HG02938 (cell line): Measurements from ENCODE around the gene ATG10.
"Not testable (repeated sequence)": the region's sequence is repeated elsewhere in the genome, so short reads cannot be mapped to it uniquely, and the experiment has no call there.

Experiments used
- ATAC-seq: cut with Tn5 transposase; IDR thresholded peaks from one replicate; pipeline ENCODE4 v1.9.1; 2021; ENCODE audit warnings: mild to moderate bottlenecking, moderate library complexity; ENCODE audit not compliant: unreplicated experiment

The ATG10 gene

DNA sequence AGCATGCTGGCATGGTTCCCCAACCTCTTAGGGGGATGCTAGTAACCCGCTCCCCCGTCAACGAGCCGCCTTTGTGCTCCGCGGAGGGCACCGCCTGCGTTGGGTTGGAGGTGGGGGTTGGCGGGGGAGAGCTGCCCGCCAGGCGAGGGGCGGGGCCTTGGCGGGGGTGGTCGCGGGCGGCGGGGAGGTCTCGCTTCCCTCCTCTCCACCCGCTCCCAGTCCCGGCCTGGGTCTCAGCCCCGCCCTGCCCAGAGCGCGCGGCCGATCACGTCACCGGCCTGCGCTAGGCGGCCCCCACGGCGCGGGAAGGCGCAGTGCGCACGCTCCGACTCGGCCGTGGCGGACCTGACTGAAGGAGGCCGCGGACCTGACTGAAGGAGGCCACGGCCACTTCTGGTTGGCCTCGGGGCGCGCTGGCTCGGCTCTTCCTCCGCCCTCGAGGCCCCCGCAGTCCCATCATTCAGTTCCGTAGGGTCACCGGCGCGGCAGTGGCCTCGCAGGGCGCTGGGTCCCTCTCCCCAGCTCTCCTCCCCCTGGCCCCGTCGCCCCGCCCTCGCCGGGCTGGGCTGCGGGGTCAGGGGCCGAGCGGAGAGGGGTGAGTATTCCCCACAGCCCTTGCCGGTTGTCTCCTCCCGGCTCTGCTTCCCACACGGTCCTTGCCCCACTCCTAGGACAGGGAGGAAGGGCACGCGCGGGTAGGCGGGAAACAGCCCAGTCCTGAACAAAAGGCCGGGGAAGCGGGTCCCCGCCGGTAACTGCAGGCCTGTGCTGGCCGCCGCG is at the start of gene ATG10:
TSS of gene ATG10 (plus strand) at position 312 of the 780 bp plus-strand sequence. CDS start 15,548 bp downstream, outside the sequence.
- peak; percentile 91 for ATAC-seq

DNA sequence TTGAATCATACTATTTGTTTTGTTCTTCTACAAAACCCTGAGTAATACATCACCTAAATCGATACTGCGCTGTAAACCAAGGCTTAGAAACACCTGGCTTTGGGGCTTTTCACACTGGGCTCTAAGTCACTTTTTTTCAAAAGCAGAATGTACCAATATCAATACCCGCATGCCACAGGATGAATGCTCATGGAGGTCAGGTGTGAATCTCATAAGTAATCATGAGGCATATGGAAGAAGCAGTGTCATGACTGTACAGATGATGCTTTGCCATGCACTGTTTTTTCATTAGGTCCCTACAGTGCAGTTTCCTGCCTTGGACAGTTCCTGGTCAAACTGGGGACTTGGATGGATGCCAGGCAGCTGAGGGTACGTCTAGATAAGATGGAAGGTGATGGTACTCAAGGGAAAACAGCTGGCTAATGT is 49.0 kb upstream of the ATG10 start:
- no peak for ATAC-seq

DNA sequence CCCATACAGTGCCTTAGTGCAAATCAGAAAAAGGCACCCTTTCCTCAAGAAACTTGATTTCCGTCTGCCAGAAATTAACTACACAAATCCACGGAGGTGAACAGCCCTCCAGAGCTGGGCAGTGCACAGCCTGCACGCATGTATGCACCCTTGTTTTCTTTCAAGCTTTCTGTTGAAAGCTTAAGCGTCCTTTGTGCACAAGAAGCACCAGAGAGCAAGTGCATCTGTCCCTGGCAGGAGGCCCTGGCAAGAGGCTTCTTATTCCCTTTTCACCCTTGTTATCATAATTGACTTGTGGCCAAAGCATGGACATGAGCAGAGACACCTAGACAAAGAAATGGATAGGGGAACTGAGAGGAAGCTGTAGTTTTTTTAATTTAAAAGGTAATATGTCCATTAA is 47.4 kb upstream of the ATG10 start:
- no peak for ATAC-seq

DNA sequence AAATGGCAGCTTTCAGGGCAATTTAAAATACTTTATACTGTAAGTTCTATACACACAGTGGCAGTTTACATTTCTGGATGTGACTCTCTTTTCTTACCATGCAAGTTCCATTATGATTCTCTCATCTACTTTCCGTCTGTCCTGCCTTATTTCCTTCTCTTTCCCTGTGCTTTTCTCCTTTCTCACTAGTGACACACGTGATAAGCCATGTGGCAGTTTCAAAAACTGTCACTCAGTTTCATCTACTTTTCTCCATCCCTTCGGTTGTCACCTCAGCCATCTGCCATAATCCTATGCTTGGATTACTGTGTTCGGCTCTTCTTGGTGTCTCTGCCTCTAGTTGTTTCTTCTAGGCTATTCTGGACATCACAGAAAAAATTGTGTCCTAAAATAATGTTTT is 46.8 kb upstream of the ATG10 start:
- no peak for ATAC-seq

DNA sequence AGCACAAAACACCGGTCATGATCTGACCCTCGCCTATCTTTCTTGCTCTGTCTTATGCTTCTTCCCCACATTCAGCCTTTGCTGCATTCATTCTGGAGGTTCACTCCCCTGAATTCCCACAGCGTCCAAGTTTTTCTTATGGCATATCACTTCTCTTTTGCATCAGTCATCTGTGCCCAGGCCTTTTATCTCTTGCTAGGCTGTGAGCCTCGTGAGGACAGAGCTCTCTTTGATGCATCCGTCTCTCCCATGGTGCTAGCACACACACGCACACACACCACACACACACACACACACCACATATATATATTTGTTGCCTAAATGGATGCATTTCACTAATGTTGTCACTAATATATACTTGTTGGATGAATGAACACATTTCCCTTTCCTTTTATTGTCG is 45.8 kb upstream of the ATG10 start:
- ATAC-seq = no peak

DNA sequence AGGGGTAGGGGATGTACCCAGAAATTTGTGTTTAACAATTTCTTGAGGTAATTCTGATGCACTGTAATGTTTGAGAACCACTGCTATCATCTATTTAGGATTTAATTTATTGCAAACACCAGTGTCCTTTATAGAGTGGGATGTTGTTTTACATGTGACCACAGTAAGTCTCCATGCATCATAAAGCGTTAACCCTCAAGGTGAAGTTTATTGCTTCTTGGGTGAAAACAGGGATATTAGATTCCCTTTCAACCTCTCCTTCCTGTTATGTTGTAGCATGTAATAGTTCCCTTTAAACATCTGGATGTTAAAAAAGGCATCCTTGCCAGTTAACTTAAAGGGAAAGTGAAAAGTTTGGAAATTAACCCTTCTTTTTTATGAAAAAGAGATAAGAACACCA is 35.8 kb upstream of the ATG10 start:
- ATAC-seq = no peak

DNA sequence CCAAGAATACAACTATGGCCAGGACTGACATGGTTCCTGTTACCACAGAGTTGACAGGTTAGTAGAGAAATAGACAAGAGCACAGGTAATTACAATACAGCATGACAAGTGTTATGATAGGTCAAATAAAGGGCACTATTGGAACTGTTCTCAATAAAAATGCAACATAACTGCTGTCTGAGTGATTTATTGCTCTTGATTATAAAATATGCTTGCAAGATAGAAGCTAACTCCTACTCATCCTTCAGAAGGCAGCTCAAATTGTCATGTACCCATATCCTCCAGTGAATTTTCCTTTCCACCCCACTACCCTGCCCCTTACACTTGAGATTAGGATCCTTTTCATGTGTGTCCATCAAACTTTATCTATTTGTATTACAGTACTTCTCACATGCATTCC is 35.1 kb upstream of the ATG10 start:
- no peak for ATAC-seq

DNA sequence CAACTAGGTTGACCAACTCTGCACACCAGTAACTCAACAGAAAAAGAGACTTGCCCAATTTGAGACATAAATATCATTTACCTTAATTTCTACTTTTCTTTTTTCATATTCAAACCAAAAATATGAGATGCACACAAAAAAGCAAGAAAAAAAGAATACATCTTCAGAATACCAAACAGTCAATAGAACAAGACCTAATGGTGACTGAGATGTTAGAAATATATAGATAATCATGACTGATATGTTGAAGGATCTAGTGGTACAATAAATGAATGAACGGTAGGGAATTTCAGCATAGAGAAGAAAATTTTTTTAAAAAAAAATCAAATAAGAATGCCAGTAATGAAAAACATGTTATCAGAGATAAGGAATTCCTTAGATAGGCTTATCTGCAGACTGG is 29.1 kb upstream of the ATG10 start:
- ATAC-seq = no peak

DNA sequence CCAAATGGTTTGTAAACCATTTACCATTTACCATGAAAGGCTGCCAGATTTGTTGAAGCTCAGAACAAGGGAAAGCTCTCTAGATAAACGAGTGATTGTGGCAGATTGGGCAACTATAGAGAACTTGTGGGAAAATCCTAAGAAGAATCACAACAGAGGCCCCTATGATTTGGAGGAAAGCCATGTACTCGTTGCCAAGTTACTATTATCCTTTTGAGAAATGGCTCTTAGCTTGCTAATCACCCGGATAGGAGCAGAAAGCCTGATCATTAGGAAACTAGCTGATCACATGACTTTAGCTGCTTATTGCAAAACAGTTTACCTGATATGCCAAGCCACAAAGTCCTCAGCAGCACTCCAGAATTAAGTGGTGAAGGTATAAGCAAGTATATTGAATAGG is 23.5 kb upstream of the ATG10 start:
- ATAC-seq = no peak

DNA sequence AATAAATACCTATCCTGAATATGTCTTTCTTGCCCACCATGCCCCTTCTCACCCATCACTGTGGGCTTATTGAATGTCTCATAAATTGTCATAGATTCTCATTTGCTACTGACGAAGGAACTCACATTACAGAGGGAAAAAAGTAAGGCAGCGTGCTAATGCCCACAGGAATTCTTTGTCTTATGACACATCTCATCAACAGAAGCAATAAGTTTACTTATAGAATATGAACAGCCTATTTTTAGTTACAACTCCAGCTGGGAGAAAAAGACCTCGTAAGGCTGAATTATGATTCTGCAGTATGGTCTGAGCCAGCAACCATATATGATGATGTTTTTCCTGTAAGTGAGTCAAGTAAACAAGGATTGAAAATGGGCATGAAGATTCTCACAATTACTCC is 22.4 kb upstream of the ATG10 start:
- no peak for ATAC-seq

DNA sequence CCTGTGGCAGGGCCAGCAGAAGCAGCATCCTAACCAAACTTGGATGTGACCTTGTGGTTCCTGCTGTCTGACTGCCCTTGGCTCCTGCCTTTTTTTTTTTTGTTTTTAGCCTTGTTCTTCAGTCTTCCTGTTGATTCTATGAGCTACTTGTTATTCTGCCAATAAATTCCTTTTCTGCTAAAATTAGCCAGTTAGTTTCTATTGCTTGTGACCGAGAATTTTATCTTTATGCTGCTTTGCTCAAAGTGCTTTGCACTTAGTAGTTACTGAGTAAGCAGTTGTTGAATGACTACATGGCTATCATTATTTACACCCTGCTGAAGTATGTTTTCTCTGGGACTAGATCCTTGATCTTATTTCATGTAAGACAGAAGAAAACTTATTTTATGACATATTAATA is 20.8 kb upstream of the ATG10 start:
- ATAC-seq = no peak

DNA sequence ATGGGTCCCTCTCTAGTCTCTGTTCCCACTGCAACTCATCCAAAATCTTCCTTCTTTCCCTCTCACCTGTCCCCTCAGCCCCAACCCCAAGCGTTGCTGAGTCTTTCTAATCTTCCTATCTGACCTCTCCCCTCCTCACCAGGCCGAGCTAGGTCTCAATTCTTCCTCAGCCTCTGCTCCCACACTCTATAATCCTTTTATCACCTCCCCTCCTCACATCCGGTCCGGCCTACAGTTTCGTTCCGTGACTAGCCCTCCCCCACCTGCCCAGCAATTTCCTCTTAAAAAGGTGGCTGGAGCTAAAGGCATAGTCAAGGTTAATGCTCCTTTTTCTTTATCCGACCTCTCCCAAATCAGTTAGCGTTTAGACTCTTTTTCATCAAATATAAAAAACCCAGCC is 17.0 kb upstream of the ATG10 start:
- not testable (repeated sequence) for ATAC-seq

DNA sequence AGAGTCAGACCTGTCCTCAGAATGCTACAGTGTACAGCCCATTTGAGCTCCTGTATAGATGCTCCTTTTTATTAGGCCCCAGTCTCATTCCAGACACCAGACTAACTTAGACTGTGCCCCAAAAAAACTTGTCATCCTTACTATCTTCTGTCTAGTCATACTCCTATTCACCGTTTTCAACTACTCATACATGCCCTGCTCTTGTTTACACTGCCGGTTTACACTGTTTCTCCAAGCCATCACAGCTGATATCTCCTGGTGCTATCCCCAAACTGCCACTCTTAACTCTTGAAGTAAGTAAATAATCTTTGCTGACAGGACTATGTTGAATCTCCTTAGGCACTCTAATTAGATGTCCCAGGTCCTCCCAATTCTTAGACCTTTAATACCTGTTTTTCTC is 13.7 kb upstream of the ATG10 start:
- ATAC-seq = not testable (repeated sequence)

DNA sequence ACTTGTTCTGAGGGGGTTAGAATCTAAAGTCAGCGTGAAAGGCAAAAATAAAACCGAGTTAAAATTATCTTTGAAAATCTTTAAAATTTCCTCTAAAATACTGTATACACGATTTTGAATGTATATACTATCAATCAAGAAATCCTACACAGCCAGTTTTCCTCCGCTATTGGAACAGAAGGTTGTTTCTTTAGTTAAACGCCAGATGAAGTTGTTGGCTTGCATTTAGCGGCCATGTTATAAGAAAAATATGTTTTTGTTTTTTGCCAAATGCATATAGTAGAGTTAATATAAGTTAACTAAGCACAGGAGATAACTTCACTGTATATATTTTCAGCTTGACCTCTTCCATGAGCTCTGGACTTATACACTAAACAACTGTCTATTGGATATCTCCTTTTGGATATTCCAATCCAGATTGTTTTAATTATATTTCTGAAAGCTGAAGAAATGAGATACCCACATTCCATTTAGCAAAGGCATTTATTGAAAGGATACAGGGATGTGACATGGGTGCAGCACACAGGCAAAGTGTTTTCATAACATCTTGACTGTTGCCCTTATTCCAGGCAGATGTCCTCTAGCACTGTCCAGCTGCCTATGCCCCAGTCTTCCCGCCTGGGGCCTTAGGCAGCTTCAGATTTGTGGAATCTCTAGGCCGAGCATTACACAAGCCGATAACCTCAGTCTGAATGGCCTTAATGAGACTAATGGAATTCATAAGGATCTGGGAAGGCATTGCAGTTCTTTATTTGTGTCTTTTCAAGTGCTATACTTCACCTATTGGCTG is 10.0 kb upstream of the ATG10 start:
- no peak for ATAC-seq

DNA sequence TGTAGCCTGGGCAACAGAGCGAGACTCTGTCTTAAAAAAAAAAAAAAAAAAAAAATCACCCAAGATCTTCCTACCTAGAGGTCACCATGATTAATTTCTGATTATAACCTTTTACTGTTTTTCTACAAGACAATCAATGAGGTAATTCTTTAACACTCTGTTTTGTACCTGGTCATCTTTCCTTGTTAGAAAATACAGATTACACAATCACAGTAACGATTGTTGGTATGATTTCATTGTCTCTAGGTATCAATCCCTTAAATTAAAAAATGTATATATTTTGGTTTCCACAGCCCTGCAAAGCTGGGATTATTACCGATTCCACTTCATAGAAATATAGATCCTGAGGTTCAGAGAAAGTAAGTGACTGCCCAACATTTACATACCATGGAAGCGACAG is 8.3 kb upstream of the ATG10 start:
- no peak for ATAC-seq

DNA sequence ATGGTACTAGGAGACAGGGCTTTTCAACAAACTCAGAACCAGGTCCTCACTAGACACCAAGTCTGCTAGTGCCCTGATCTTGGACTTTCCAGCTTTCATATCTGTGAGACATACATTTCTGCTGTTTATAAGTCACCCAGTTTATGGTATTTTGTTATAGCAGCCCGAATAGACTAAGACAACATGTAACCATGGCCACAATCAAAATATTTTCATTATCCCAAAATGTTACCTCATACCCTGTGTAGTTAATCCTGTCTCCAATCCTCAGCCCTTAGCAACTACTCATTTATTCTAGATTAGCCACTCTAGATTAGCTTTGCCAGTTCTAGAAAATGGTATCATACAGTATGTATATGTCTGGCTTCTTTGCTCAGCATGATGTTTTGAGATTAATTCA is 6.3 kb upstream of the ATG10 start:
- no peak for ATAC-seq

DNA sequence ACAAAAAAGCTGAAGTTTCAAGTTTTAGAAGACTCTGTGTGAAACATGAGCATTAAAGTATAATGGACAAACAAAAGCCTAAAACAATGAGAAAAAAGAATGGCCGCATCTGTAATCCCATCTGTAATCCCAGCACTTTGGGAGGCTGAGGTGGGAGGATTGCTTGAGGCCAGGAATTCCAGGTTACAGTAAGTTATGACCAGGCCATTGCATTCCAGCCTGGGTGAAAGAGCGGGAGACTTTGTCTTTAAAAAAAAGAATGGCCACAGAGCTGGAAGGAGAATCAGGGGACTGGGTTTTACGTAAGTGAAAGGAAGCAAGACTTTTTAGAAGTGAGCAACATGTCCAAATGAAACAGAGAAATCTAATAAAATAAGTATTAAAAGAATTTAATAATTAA is 2.6 kb upstream of the ATG10 start:
- ATAC-seq = no peak

DNA sequence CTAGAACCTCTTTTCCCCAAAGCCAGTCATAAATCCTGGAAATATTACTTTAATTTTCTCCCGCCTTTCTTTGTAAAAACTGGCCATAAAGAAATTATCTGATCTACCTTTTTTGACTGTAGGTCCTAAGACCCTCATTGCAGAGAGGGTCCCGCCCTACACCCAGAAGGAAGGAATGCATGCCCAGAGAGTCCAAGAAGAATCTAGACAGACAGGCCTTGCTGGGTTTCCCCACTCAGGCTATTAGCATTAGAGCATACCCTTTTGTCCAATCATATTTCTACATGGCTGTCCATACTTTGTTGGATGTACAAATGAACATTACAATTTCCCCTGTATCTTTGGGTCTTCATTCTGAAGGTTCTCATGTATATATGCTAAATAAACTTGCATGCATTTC is 1.9 kb upstream of the ATG10 start:
- ATAC-seq = no peak

DNA sequence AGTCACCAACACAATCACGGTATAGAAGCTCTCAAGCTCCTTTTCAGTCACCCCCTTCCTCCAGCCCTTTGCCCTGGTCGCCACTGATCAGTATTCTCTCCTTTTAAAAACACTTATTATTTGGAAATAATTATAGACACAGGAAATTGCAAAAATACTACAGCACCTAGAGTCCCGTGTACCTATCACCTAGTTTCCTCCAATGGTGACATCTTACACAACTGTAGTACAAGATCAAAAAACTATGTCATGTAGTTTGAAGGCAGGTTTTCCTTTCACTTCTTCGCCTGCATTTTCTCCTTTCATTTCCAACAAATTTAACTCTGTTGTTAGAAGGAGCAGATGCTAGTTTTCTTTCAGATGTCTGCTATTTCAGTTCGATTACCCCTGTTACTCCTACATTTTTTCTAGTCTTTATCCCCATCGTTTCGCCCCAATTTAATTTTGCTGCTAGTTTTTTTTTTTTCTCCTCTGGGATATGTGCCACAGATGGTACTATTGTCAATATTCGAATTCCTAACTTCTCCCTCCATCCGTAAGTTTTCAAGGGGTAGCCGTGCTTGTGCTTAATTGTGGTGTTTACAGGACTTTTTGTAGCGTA is 612 bp upstream of the ATG10 start:
- no peak for ATAC-seq

DNA sequence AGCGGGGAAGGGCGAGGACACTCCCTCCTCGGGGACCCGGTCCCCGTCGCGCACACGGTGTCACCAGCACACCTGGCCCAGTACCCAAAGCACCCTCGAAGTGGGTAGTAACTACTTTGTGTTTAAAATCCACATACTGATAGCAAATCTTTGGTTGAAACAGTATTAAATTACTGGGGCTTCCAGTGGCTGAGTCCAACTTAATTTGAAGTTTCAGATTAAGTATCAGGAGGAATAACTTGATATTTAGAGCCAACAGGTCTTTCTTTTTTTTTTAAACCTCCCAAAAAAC is 615 bp downstream of the ATG10 start:
- peak; percentile 39 for ATAC-seq

DNA sequence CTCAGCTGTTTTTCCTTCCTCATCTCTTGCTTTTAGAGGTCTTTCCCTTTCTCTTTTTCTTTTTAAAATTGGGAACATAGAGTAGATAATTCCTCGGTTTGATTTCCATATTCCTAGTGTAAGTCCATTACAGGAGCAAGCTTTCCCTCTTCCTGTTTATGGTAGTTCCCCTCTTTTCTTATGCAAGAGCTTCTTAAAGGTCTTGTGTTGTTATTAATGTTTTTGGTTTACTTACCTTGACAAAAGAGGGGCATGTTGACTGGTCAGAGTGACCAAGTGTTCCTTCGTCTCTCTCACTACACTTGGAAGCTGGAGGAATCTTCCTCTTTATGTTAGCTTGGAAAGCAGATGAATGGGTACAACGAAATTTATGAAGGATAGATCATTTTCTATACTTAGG is 8.3 kb downstream of the ATG10 start:
- no peak for ATAC-seq

DNA sequence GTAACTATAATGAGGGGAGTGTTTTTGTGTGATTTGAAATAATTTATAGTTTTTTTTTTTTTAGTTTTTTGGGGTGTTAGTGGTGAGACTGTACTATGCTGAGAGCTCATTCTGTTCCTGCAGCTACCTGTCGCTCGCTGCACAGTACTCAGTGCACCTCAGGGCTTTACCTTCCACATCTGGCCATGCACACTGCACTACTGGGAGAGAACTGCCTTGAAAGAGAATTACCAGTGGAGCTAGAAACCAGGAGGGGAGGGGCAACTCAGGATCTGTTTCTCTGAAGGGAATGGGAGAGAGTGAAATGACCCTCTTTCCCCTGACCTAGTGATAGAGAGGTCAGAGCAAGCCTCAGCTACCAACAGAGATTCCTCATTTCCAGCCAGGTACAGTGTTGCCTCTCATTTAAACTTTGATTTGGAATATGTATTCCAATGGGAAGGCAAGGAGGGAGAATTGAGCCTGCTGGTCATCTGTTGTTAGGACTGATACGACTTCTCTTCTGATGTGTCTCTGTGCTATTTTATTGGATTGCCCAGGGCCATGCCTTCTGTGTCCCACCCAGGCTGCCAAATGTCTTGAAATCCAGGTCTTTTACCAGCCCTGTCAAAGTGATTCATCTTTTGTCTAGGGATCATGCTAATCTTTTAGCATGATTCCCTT is 8.9 kb downstream of the ATG10 start:
- ATAC-seq = no peak
